PFSK-1 (cell line): Measurements from ENCODE around the gene DUSP28.
A peak's percentile ranks its signal among the peaks of the same experiment; 100 is the strongest.

ENCODE experiments used
- FOXP2 ChIP-seq: optimal IDR thresholded peaks from 2 replicates; pipeline ENCODE3; 2011; ENCODE audit warnings: borderline replicate concordance, control low read depth, inconsistent platforms; ENCODE audit not compliant: insufficient read depth; ENCODE audit errors: extremely low read length, extremely low read depth
- POLR2AphosphoS5 ChIP-seq: IDR thresholded peaks from 2 replicates; pipeline ENCODE4 v1.6.1; 2012; ENCODE audit warnings: low read depth, mild to moderate bottlenecking, control low read depth, low read length, moderate library complexity
- SIN3A ChIP-seq: IDR thresholded peaks from 2 replicates; pipeline ENCODE4 v1.6.1; 2012; ENCODE audit warnings: mild to moderate bottlenecking, low read length, moderate library complexity, borderline replicate concordance; ENCODE audit not compliant: insufficient read depth
- TAF1 ChIP-seq: IDR thresholded peaks from 2 replicates; pipeline ENCODE4 v1.6.1; 2012; ENCODE audit warnings: low read length, control low read depth, borderline replicate concordance; ENCODE audit not compliant: insufficient read depth
- TF ChIP-seq, protein P1 (sequence below), 2 experiments: IDR thresholded peaks; 2 replicates each; pipeline versions ENCODE4 v1.6.1 to v1.8.0; 2011 to 2012; ENCODE audit warnings: low read depth in 2 of 2, low read length in 2 of 2, control low read depth in 1 of 2, inconsistent platforms in 1 of 2, mild to moderate bottlenecking in 1 of 2, moderate library complexity in 1 of 2; ENCODE audit not compliant: insufficient read depth in 1 of 2

The DUSP28 gene

GRCh38 chr2:240512666-240513535 is 47.3 kb upstream of the DUSP28 start:
- TF ChIP-seq FOXP2 (no peak), POLR2AphosphoS5 (no peak)
- TF ChIP-seq, protein P1, sequence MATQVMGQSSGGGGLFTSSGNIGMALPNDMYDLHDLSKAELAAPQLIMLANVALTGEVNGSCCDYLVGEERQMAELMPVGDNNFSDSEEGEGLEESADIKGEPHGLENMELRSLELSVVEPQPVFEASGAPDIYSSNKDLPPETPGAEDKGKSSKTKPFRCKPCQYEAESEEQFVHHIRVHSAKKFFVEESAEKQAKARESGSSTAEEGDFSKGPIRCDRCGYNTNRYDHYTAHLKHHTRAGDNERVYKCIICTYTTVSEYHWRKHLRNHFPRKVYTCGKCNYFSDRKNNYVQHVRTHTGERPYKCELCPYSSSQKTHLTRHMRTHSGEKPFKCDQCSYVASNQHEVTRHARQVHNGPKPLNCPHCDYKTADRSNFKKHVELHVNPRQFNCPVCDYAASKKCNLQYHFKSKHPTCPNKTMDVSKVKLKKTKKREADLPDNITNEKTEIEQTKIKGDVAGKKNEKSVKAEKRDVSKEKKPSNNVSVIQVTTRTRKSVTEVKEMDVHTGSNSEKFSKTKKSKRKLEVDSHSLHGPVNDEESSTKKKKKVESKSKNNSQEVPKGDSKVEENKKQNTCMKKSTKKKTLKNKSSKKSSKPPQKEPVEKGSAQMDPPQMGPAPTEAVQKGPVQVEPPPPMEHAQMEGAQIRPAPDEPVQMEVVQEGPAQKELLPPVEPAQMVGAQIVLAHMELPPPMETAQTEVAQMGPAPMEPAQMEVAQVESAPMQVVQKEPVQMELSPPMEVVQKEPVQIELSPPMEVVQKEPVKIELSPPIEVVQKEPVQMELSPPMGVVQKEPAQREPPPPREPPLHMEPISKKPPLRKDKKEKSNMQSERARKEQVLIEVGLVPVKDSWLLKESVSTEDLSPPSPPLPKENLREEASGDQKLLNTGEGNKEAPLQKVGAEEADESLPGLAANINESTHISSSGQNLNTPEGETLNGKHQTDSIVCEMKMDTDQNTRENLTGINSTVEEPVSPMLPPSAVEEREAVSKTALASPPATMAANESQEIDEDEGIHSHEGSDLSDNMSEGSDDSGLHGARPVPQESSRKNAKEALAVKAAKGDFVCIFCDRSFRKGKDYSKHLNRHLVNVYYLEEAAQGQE (IDR thresholded peaks at IDR 0.05; ENCODE audit: insufficient read depth in 1 of 2, low read depth in 2 of 2, low read length in 2 of 2) = no peak

- TF ChIP-seq TAF1 (no peak), POLR2AphosphoS5 (no peak), FOXP2 (peak; percentile 70)
These were observed 46.4 kb upstream of the DUSP28 start for GRCh38 chr2:240513549-240514287.

- no peak for TF ChIP-seq TAF1
- no peak for TF ChIP-seq FOXP2
- TF ChIP-seq, protein P1 (IDR thresholded peaks at IDR 0.05; ENCODE audit: insufficient read depth in 1 of 2, low read depth in 2 of 2, low read length in 2 of 2) = no peak
- no peak for TF ChIP-seq SIN3A
- TF ChIP-seq POLR2AphosphoS5 = no peak
These were observed 45.5 kb upstream of the DUSP28 start for GRCh38 chr2:240514631-240515030.

DNA sequence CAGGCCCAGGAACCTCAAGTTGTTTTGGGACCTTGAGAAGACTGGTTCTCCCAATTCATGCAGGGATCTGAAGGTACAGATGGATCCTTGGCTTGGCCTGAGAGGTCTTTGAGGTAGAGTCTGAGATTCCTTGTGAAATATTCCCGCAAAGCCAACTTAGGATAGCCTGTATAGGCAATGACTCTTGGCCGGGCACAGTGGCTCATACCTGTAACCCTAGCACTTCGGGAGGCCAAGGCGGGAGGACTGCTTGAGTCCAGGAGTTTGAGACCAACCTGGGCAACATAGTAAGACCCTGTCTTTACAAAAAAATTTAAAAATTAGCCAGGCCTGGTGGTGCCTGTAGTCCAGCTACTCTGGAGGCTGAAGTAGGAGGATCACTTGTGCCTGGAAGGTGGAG is 42.8 kb upstream of the DUSP28 start:
- TF ChIP-seq POLR2AphosphoS5 = no peak
- TF ChIP-seq, protein P1 (IDR thresholded peaks at IDR 0.05; ENCODE audit: insufficient read depth in 1 of 2, low read depth in 2 of 2, low read length in 2 of 2) = no peak
- TF ChIP-seq TAF1 = no peak
- TF ChIP-seq FOXP2 = no peak

- TF ChIP-seq TAF1 (no peak), POLR2AphosphoS5 (no peak), SIN3A (no peak)
These were observed 41.2 kb upstream of the DUSP28 start for GRCh38 chr2:240518981-240519380.
